MCF 10A (cell line): ENCODE measurements around the gene CTNNA2. TPM values are rescaled to one million over a fixed set of nuclear protein-coding genes. Genes with fewer than 3 reads are reported as not detected.

Experiments
- BruUV-seq: library from RNA; stranded (reverse); fragments of 400-500 nt; replicated peaks from 2 replicates; lab custom pipeline; 2021; lab: Mats Ljungman, UMichigan
- CTCF ChIA-PET: fragments of 300-600 bp; sonication (Branson Sonifier 250); formaldehyde crosslinking; extraction: SDS; loops from one replicate; lab custom pipeline; 2021; ENCODE audit warnings: antibody characterized with exemption, inconsistent platforms; lab: Yijun Ruan, JAX
- POLR2A ChIA-PET: fragments of 300-600, 350-650 bp; sonication (Branson Sonifier 250); formaldehyde crosslinking; extraction: SDS; loops from one replicate; lab custom pipeline; 2020; ENCODE audit warnings: antibody characterized with exemption, inconsistent platforms; lab: Yijun Ruan, JAX
- DNase-seq: peaks from one replicate; pipeline ENCODE4 v3.0.0-alpha.2; 2018; ENCODE audit not compliant: unreplicated experiment
- H3K27ac Mint-ChIP-seq: one replicate; pipeline ENCODE4 v1.8.0; 2022; ENCODE audit warnings: mild to moderate bottlenecking, low read depth, mixed read lengths; ENCODE audit not compliant: unreplicated experiment
- H3K27me3 Mint-ChIP-seq: one replicate; pipeline ENCODE4 v1.8.0; 2022; ENCODE audit warnings: mixed read lengths; ENCODE audit not compliant: insufficient read depth, unreplicated experiment
- H3K36me3 Mint-ChIP-seq: one replicate; pipeline ENCODE4 v1.8.0; 2022; ENCODE audit warnings: mild to moderate bottlenecking, moderate library complexity, mixed read lengths; ENCODE audit not compliant: insufficient read depth, unreplicated experiment
- H3K4me1 Mint-ChIP-seq: one replicate; pipeline ENCODE4 v1.8.0; 2022; ENCODE audit warnings: mixed read lengths; ENCODE audit not compliant: insufficient read depth, unreplicated experiment
- H3K4me3 Mint-ChIP-seq: one replicate; pipeline ENCODE4 v1.8.0; 2022; ENCODE audit warnings: mild to moderate bottlenecking, moderate library complexity, mixed read lengths; ENCODE audit not compliant: unreplicated experiment
- H3K9me3 Mint-ChIP-seq: one replicate; pipeline ENCODE4 v1.8.0; 2022; ENCODE audit warnings: mixed read lengths; ENCODE audit not compliant: unreplicated experiment
- CTCF ChIP-seq: fragments of 200-600 bp; IDR thresholded peaks from one replicate; pipeline ENCODE4 v1.8.0; 2022; ENCODE audit warnings: antibody characterized with exemption, mild to moderate bottlenecking; ENCODE audit not compliant: unreplicated experiment
- intact Hi-C: fragments of 100-400 bp; cut with micrococcal nuclease; formaldehyde crosslinking; loops from 2 replicates; pipeline ENCODE4 v1.14.1; 2022
- total RNA-seq: library from RNA; stranded (reverse); gene quantifications from 2 replicates; pipeline ENCODE4 v1.2.3, GENCODE V29; 2022

CTNNA2 gene
- total RNA-seq, 1 experiment from 2014 or later, result not detected

- H3K27me3 Mint-ChIP-seq, result no peaks in the 10 kb centered on the region
- TF ChIP-seq CTCF, result no peak
- H3K4me3 Mint-ChIP-seq, result no peak overlapping the region
- H3K27ac Mint-ChIP-seq, result no peak overlapping the region
- CTCF ChIA-PET, result interaction anchor here (1.4 kb wide), 1 partner anchor 12 kb away, joined by 3 read pairs; no protein-coding TSS in a partner anchor
- no peaks in the 10 kb centered on the region for H3K4me1 Mint-ChIP-seq
- DNase-seq, result no peak
- peaks cover 7% of the 10 kb centered on the region for H3K9me3 Mint-ChIP-seq
- intact Hi-C loops, result no loop called here
- no peaks in the 10 kb centered on the region for H3K36me3 Mint-ChIP-seq
- POLR2A ChIA-PET, result no interaction called here
- BruUV-seq, result no TSS peak
Measured at GRCh38 chr2:80395251-80395650, 882.4 kb downstream of the CTNNA2 start.

- Mint-ChIP-seq H3K9me3 (peaks cover 7% of the 10 kb centered on the region), H3K36me3 (no peaks in the 10 kb centered on the region), H3K27me3 (no peaks in the 10 kb centered on the region), H3K4me3 (no peak overlapping the region), H3K27ac (no peak overlapping the region), H3K4me1 (no peaks in the 10 kb centered on the region)
- BruUV-seq, result no TSS peak
- ChIA-PET POLR2A (no interaction called here), CTCF (no interaction called here)
- intact Hi-C loops, result no loop called here
- DNase-seq, result no peak
- no peak for TF ChIP-seq CTCF
Measured at GRCh38 chr2:80396276-80396675, 883.4 kb downstream of the CTNNA2 start.

- Mint-ChIP-seq H3K9me3 (no peaks in the 10 kb centered on the region), H3K4me1 (no peaks in the 10 kb centered on the region), H3K4me3 (no peak overlapping the region), H3K27ac (no peak overlapping the region), H3K36me3 (no peaks in the 10 kb centered on the region), H3K27me3 (no peaks in the 10 kb centered on the region)
- no peak for TF ChIP-seq CTCF
- DNase-seq, result no peak
- CTCF ChIA-PET, result no interaction called here
- POLR2A ChIA-PET, result no interaction called here
- intact Hi-C loops, result no loop called here
- no TSS peak for BruUV-seq
Measured at GRCh38 chr2:80403081-80403480, 890.2 kb downstream of the CTNNA2 start.

GRCh38 chr2:80407377-80407776 lies 894.5 kb downstream of the CTNNA2 start:
- Mint-ChIP-seq H3K27me3 (no peaks in the 10 kb centered on the region), H3K36me3 (no peaks in the 10 kb centered on the region), H3K9me3 (no peaks in the 10 kb centered on the region), H3K27ac (no peak overlapping the region), H3K4me3 (no peak overlapping the region), H3K4me1 (no peaks in the 10 kb centered on the region)
- DNase-seq, result no peak
- BruUV-seq, result no TSS peak
- ChIA-PET CTCF (interaction anchor here (1.1 kb wide), 1 partner anchor 12 kb away, joined by 3 read pairs; no protein-coding TSS in a partner anchor), POLR2A (no interaction called here)
- TF ChIP-seq CTCF, result no peak
- intact Hi-C loops, result no loop called here
